ENCODE results near the gene SIX2.

Gene SIX2

DNA sequence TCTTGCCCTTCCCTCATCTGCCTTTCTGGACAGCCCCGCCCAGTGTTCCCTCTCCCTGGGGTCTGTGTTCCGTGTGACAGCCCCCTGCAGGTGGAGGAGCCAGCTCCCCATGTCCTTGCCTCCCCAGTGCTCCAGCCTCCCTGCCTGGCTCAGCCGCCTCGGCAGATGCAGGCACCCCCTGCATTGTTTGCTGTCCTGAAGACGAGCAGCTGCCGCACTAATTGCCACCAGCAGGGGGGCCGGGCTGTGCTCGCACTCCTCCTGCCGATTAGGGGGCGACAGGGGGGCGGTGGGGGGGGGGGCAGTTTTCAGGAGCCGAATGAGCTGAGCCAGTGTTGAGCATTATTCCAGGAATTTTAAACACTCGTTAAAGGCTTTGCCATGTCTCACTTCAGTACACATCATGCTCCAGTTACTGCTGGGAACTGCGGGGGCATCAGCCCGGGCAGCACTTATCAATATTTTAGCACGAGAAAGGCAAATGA, 44.5 kb downstream of the SIX2 start:
- DNase-seq = no peak

DNA sequence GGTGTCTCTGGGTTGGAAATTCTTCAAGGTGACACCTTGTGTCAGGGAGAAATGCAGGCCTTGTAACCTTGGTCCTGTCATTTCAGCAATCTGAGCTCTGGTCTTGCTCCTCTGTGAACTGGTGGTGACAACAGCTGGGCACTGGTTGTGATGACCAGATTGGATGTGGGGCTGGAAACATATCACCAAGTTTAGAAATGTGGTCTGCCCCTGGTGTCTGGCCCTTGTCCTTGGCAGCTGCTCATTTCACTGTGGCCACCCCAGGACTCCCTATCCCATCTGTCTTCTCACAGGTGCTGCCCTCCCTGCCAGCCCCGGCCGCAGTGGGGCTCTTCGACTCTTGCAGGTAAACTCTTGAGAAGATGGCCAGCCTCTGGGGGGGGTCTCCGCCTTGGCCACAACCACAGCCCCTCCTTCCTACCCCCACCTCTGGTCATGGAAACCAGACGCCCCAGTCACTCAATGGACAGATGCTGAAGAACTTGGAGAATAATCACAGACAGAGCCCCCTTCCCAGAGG, 47.0 kb downstream of the SIX2 start:
- no peak for DNase-seq

DNA sequence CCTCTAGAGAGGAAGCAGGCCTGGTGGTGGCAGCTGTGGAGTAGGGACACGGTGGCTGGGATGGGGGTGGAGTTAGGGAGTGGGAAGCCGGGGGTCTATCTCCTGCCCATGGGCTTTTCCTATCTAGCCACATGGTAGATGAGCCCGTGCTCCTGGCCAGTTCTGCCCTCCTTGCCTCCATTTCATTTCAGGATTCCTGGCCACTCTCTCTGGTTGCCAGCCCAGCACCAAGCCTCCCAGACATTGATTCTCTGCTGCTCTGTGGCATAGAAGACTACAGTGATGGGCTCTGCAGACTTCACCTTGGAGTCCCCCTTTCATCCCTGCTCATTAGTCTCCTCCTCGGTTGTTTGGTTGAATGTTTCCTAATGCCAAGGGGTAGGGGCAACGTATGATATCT, 48.4 kb downstream of the SIX2 start:
- no peak for DNase-seq

DNA sequence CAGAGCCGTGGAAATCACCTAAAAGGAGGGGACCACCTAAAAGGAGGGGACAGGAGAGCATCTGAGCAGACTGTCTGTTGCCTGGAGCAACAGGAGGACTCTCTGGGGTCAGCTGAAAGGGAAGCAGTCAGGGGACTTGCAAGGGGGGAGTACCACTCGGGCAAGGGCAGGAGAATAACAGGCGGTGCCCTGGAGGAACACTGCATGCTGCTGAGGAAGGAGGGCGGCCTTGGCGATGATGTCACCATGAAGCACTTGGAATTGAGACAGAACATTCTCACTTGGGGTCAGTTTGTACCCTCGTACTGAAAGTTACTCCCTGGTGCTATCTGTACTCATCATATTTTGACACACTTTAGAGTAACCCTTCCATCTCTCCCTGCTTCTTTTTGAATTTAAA, 49.4 kb downstream of the SIX2 start:
- no peak for DNase-seq

DNA sequence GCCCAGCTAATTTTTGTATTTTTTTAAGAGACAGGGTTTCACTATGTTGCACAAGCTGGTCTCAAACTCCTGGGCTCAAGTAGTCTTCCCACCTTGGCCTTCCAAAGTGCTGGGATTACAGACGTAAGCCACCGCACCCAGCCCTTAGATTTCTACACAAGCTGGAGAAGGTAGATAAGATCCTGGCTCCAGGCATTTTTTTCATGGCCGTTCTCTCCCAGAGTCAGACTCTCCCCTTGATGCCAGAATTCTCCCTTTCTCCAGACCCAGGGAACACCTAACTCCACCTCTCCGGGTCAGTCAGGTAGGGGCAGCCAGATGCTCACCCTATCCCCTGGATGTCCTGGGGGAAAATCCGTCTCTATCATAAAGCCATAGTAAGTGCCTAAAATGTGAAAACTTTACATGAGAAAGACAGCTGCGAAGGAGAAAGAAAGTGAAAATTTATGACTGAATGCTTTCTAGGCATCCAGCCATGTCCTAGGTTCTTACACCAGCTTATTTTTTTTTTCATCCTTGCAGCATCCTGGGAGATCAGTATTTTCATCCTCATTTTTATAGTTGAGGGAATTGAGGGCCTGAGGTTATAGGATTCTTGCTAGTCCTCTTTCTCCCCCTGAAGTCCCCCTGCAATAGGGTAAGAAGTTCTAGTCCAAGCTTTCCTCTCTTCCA, 51.5 kb downstream of the SIX2 start:
- no peak for DNase-seq

DNA sequence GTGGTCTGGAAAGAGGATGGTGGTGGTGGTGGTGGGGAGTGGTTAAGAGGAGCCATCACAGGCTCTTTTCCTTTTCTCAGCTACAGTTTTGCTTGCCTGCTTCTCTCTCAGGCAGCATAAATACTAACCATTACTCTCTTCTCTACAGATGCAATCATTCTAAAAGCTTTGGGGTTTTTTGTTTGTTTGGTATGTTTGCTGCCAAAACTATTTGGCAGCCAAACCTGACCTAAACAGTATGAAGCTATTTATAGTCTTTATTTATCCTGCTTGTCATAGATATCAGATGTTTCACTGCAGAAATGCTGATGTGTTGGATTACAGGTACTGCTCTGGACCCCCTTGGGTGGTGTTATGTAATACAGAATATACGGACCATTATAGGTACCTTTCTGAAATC, 52.4 kb downstream of the SIX2 start:
- DNase-seq = no peak

DNA sequence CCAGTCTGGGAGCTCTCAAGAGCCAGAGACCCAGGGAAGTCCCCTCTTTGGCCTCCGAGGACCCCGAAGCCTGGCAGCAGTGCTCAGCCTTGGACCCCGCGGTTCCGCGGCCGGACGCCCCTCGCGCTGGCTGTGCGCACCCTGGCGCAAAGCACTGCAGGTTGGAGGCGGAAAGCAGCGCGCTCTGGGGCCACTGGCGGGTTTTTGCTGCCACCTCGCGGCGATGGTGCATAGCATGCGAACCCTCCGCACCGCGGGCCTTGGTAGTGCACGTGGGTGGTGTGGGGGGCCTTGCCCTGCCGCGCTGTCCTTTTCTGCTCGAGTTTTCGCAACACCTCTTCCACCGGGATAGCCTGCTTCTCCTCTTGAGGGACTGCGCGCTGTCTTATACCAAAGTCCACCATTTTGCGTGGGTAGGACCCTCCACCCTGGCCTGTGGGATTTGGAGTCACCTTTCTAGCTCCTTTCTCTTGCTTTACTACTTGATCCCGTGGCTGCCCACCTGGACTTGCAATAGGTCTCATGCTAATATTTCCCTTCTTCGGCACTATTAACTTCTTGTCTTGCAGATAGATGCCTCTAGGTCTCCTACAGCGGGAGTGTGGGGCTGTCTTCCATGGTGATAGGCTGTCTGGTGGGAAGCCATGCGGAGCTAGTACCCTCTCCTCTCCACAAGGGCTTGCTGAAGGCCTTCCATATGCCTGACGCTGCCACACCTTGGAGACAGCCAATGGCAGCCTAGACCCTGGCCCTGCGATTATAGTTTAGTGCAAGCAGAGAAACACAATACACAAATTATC, 53.5 kb downstream of the SIX2 start:
- DNase-seq = peak; percentile 36 to 48

Measured in AML-193 (cell line).